H1 (cell line): Measurements from ENCODE around the gene PNRC1. TPM values are rescaled to one million over a fixed set of nuclear protein-coding genes. Genes with fewer than 3 reads are reported as not detected.

ENCODE experiments used
- PHF8 ChIP-seq: fragments of 200-600 bp; sonication (generic); conservative IDR thresholded peaks from 2 replicates; pipeline ENCODE4 v1.7.1; 2012; ENCODE audit warnings: low read depth, mild to moderate bottlenecking, inconsistent platforms, low read length, moderate library complexity
- polyA plus RNA-seq, 7 experiments: library from polyadenylated mRNA; depleted of rRNA in 3 of 7; stranded (reverse) in 5 of 7; unstranded in 2 of 7; fragments of >200 nt in 5 of 7; fragments of 200-250 nt in 2 of 7; gene quantifications; 1 replicate in 5 of 7; 2 replicates in 1 of 7; 4 replicates in 1 of 7; pipeline versions ENCODE4 v1.2.1 to v1.2.3, GENCODE V29; 2011 to 2013; ENCODE audit warnings: missing spikeins in 2 of 7, mixed read lengths in 2 of 7
- total RNA-seq: library from RNA; stranded (reverse); fragmentation: NEBNext Ultra II Directional; extraction: Animal tissue kit (Norgen Biotek cat#: 25700); gene quantifications from 2 replicates; pipeline ENCODE4 v1.2.1, GENCODE V29; 2021
- TF ChIP-seq, protein P1 (sequence below): IDR thresholded peaks from 2 replicates; pipeline ENCODE4 v1.6.1; 2011; ENCODE audit warnings: low read depth, mild to moderate bottlenecking, low read length; ENCODE audit not compliant: insufficient read depth

Gene PNRC1
- total and polyA plus RNA-seq, 2 of the 8 experiments (the other 6 are each of a cell fraction or from before 2014, with no cell fraction given), result 6.3 to 48.5 TPM

DNA sequence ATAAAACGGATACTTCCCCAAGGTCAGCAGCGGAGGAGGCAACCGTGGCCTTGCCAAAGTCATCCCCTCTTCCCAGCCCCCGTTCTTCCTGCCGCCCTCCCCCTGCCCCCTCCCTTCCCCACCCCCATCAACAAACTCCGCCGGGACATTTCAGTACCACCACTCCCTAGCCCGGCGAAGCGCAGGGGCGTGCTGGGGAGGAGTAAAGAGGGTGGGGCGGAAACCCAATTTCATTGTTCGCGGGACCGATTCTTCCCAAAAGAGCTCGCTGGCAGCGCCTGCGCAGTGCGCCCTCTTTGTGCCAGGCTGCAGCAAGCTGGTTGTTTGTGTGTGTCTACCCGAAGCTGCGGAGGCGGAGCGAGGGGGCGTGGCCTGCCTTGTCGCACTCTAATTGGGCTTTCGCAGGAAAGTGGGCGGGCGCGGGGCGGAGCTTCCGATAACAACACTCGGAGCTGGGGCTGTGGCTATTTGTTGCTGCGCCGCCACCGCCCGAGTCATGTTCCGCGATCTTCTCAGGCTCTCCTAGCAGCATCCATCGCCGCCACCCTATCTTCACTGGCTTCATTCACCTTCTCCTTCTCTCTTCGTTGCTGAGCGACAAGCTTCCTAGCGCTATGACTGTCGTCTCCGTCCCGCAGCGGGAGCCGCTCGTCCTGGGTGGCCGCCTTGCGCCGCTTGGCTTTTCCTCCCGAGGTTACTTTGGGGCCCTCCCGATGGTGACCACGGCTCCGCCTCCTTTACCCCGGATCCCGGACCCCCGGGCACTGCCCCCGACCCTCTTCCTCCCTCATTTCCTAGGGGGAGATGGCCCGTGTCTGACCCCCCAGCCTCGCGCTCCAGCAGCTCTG, at the start of gene PNRC1 (continued):
- TF ChIP-seq, protein P1, sequence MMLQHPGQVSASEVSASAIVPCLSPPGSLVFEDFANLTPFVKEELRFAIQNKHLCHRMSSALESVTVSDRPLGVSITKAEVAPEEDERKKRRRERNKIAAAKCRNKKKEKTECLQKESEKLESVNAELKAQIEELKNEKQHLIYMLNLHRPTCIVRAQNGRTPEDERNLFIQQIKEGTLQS, result no peak
- TF ChIP-seq PHF8, result peak; percentile 92
